Measurements from ENCODE around the gene CCDC138. TPM values are rescaled to one million over a fixed set of nuclear protein-coding genes. Genes with fewer than 3 reads are reported as not detected.

Gene CCDC138
- total RNA-seq, 4 donors from 2014 or later: 0.58 to 1.8 (median 1.2) TPM

DNA sequence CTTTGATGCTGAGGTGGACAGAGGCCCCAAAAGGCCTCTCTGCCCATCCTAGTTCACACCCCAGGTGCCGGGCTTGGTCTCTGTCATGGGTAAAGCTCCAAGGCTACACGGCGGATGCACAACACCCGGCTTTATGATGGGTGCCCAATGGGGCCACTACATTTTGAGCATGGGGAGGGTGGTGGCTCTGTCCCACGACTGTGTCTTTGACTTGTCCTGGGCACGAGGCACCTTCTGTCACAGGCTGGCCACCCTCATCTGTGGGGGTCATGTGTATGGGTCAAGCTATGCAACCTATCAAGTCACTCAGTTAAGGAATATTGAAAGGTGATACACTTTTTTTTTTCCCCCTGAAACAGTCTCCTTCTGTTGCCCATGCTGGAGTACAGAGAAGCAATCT, 138.7 kb downstream of the CCDC138 start:
- WGBS: 91% methylated on average over 6 of the region's 6 CpGs

DNA sequence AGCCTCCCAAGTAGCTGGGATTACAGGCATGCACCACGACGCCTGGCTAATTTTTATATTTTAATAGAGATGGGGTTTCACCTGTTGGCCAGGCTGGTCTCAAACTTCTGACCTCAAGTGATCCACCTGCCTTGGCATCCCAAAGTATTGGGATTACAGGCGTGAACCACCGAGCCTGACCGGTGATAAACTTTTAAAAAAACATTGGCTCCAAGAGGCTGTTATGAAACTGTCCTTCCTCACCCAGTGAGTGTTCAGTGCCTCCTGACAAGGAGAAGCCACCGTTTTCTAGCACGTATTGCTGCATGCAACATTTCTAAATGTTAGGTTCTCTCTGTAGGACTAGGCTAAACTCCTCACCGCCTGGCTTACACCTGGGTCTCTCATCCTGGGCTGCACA, 139.2 kb downstream of the CCDC138 start:
- H3K27me3 ChIP-seq: no peaks in the 10 kb centered on the region
- no peak overlapping the region for H3K4me3 ChIP-seq
- no peak for TF ChIP-seq POLR2AphosphoS5 (IDR thresholded peaks at IDR 0.05)
- no peak for TF ChIP-seq POLR2A (IDR thresholded peaks at IDR 0.05; ENCODE audit: low read depth)
- no peak for TF ChIP-seq EP300 (IDR thresholded peaks at IDR 0.05)
- TF ChIP-seq, protein P1, sequence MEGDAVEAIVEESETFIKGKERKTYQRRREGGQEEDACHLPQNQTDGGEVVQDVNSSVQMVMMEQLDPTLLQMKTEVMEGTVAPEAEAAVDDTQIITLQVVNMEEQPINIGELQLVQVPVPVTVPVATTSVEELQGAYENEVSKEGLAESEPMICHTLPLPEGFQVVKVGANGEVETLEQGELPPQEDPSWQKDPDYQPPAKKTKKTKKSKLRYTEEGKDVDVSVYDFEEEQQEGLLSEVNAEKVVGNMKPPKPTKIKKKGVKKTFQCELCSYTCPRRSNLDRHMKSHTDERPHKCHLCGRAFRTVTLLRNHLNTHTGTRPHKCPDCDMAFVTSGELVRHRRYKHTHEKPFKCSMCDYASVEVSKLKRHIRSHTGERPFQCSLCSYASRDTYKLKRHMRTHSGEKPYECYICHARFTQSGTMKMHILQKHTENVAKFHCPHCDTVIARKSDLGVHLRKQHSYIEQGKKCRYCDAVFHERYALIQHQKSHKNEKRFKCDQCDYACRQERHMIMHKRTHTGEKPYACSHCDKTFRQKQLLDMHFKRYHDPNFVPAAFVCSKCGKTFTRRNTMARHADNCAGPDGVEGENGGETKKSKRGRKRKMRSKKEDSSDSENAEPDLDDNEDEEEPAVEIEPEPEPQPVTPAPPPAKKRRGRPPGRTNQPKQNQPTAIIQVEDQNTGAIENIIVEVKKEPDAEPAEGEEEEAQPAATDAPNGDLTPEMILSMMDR (IDR thresholded peaks at IDR 0.05): no peak
- no peaks in the 10 kb centered on the region for H3K36me3 ChIP-seq
- 71% methylated on average over 8 of the region's 8 CpGs for WGBS
- no peak overlapping the region for H3K27ac ChIP-seq (replicated peaks in 1 of 4)
- no peak for DNase-seq (ENCODE audit: extremely low spot score)
- peaks cover 0 to 31% (median 23%) of the 10 kb centered on the region in 4 donors for H3K4me1 ChIP-seq
- intact Hi-C loops (cut with DNase I): loop anchor here (10.0 kb wide), 1 partner anchor 589 kb away; no protein-coding TSS in a partner anchor
- H3K9me3 ChIP-seq: no peaks in the 10 kb centered on the region

More for the DNA sequence above, 138.7 kb downstream of the CCDC138 start:
- intact Hi-C loops (cut with DNase I): loop anchor here (10.0 kb wide), 1 partner anchor 590 kb away; no protein-coding TSS in a partner anchor
- Histone ChIP-seq H3K9me3 (no peaks in the 10 kb centered on the region), H3K36me3 (no peaks in the 10 kb centered on the region), H3K27me3 (no peaks in the 10 kb centered on the region), H3K4me1 (peaks cover 0 to 31% (median 23%) of the 10 kb centered on the region in 4 donors), H3K27ac (replicated peaks in 1 of 4) (no peak overlapping the region), H3K4me3 (no peak overlapping the region)
- TF ChIP-seq, protein P1 (IDR thresholded peaks at IDR 0.05): no peak
- TF ChIP-seq EP300 (IDR thresholded peaks at IDR 0.05): no peak
- TF ChIP-seq POLR2A (IDR thresholded peaks at IDR 0.05; ENCODE audit: low read depth): no peak
- TF ChIP-seq POLR2AphosphoS5 (IDR thresholded peaks at IDR 0.05): no peak
- DNase-seq (ENCODE audit: extremely low spot score): no peak

Small RNAs within 50 kb of the gene (small RNA-seq; reads per million reads assigned to genes)
- gene AC073415.1: 0 reads per million in 3 donors

Other genes starting within 250 kb of the CCDC138 start
- gene RANBP2, start 67.3 kb upstream of the CCDC138 start, total RNA-seq: 10 to 100 TPM; 58.8 to 72.5 (median 68.3) TPM
- gene EDAR, start 202.4 kb downstream of the CCDC138 start, total RNA-seq: not detected